H1 (cell line): ENCODE measurements around the gene PKP1.
"Not testable (repeated sequence)": the region's sequence is repeated elsewhere in the genome, so short reads cannot be mapped to it uniquely, and the experiment has no call there.

ENCODE experiments used
- HDAC2 ChIP-seq, 2 experiments: fragments of 300-600 bp in 1 of 2; sonication (generic) in 1 of 2; IDR thresholded peaks; 2 replicates each; pipeline ENCODE4 v1.6.1; 2011 to 2012; ENCODE audit warnings: low read depth in 2 of 2, low read length in 2 of 2, mild to moderate bottlenecking in 2 of 2, moderate library complexity in 2 of 2, borderline replicate concordance in 1 of 2, inconsistent platforms in 1 of 2
- MAFK ChIP-seq: IDR thresholded peaks from 2 replicates; pipeline ENCODE4 v1.6.1; 2012; ENCODE audit warnings: low read depth, mild to moderate bottlenecking, improper control_type of control experiment, low read length
- POLR2AphosphoS5 ChIP-seq: IDR thresholded peaks from 2 replicates; pipeline ENCODE4 v1.6.1; 2011; ENCODE audit warnings: low read depth, low read length
- RAD21 ChIP-seq, 2 experiments: IDR thresholded peaks in 1 of 2; conservative IDR thresholded peaks in 1 of 2; 2 replicates each; pipeline ENCODE4 v1.6.1; 2011; ENCODE audit warnings: low read depth in 2 of 2, low read length in 2 of 2, improper control_type of control experiment in 1 of 2, inconsistent platforms in 1 of 2, mild to moderate bottlenecking in 1 of 2, moderate library complexity in 1 of 2
- ZNF274 ChIP-seq: IDR thresholded peaks from 2 replicates; pipeline ENCODE4 v1.7.0; 2012; ENCODE audit warnings: low read length, borderline replicate concordance; ENCODE audit errors: extremely low read depth

GRCh38 chr1:201258132-201258531 is 25.2 kb upstream of the PKP1 start:
- not testable (repeated sequence) for TF ChIP-seq ZNF274; HDAC2 (IDR thresholded peaks at IDR 0.05; ENCODE audit: borderline replicate concordance in 1 of 2, low read depth in 2 of 2, low read length in 2 of 2); MAFK; RAD21 (IDR thresholded peaks at IDR 0.05 in 1 of 2, conservative IDR thresholded peaks at IDR 0.05 in 1 of 2; ENCODE audit: low read depth in 2 of 2, low read length in 2 of 2); POLR2AphosphoS5
